HepG2 (cell line): ENCODE results near the gene CBX5. TPM values are rescaled to one million over a fixed set of nuclear protein-coding genes. Genes with fewer than 3 reads are reported as not detected.

Experiments
- CEBPB ChIP-seq: IDR thresholded peaks from 2 replicates; pipeline ENCODE4 v1.6.1; 2011; ENCODE audit warnings: low read depth, low read length, improper control_type of control experiment, borderline replicate concordance
- CHCHD3 ChIP-seq: sonication (generic); formaldehyde crosslinking; IDR thresholded peaks from 2 replicates; pipeline ENCODE4 v1.8.0; 2022; ENCODE audit warnings: mild to moderate bottlenecking, missing genetic modification reagents, moderate library complexity
- CREB3 ChIP-seq: sonication (generic); formaldehyde crosslinking; IDR thresholded peaks from 2 replicates; pipeline ENCODE4 v1.5.0; 2020; ENCODE audit warnings: missing genetic modification reagents
- FIP1L1 ChIP-seq: fragments of 200-400 bp; formaldehyde crosslinking; IDR thresholded peaks from 2 replicates; pipeline ENCODE4 v1.6.1; 2018; ENCODE audit warnings: low read depth, mild to moderate bottlenecking, low read length, moderate library complexity, borderline replicate concordance; ENCODE audit not compliant: insufficient read depth
- HOXA9 ChIP-seq: sonication (generic); formaldehyde crosslinking; IDR thresholded peaks from 2 replicates; pipeline ENCODE4 v1.8.1; 2022; ENCODE audit warnings: missing genetic modification reagents, mild to moderate bottlenecking, moderate library complexity, borderline replicate concordance
- MAZ ChIP-seq, 2 experiments: sonication (generic) in 1 of 2; formaldehyde crosslinking in 1 of 2; IDR thresholded peaks; 2 replicates each; pipeline versions ENCODE4 v1.5.0 to v1.6.1; 2012 to 2020; ENCODE audit warnings: low read depth in 2 of 2, mild to moderate bottlenecking in 2 of 2, borderline replicate concordance in 1 of 2, improper control_type of control experiment in 1 of 2, low read length in 1 of 2, missing genetic modification reagents in 1 of 2, moderate library complexity in 1 of 2
- MIER3 ChIP-seq: IDR thresholded peaks from 2 replicates; pipeline ENCODE4 v1.6.1; 2016; ENCODE audit warnings: missing compliant biosample characterization, borderline replicate concordance
- MYC ChIP-seq: sonication (generic); formaldehyde crosslinking; IDR thresholded peaks from 2 replicates; pipeline ENCODE4 v1.9.0; 2021; ENCODE audit warnings: missing genetic modification reagents, borderline replicate concordance
- NFIB ChIP-seq: sonication (generic); formaldehyde crosslinking; IDR thresholded peaks from 2 replicates; pipeline ENCODE4 v1.9.0; 2021; ENCODE audit warnings: missing genetic modification reagents, mild to moderate bottlenecking, borderline replicate concordance
- PAF1 ChIP-seq: IDR thresholded peaks from 2 replicates; pipeline ENCODE4 v1.6.1; 2016; ENCODE audit warnings: missing genetic modification reagents, missing compliant biosample characterization
- RORA ChIP-seq: sonication (generic); formaldehyde crosslinking; IDR thresholded peaks from 2 replicates; pipeline ENCODE4 v1.5.0; 2020; ENCODE audit warnings: mild to moderate bottlenecking, missing genetic modification reagents, moderate library complexity
- SAP130 ChIP-seq: IDR thresholded peaks from 2 replicates; pipeline ENCODE4 v1.6.1; 2016; ENCODE audit warnings: low read depth
- SPEN ChIP-seq: sonication (generic); formaldehyde crosslinking; IDR thresholded peaks from 2 replicates; pipeline ENCODE4 v1.5.1; 2020; ENCODE audit warnings: low read depth, mild to moderate bottlenecking, missing genetic modification reagents
- TFDP2 ChIP-seq: sonication (generic); formaldehyde crosslinking; IDR thresholded peaks from 2 replicates; pipeline ENCODE4 v1.4.0; 2020; ENCODE audit warnings: missing genetic modification reagents
- TSC22D2 ChIP-seq: sonication (generic); formaldehyde crosslinking; IDR thresholded peaks from 2 replicates; pipeline ENCODE4 v1.5.1; 2020; ENCODE audit warnings: missing genetic modification reagents, mild to moderate bottlenecking, borderline replicate concordance
- U2AF2 ChIP-seq: fragments of 200-400 bp; formaldehyde crosslinking; IDR thresholded peaks from 2 replicates; pipeline ENCODE4 v1.6.1; 2017; ENCODE audit warnings: low read depth, mild to moderate bottlenecking, low read length
- UBTF ChIP-seq: sonication (generic); formaldehyde crosslinking; IDR thresholded peaks from 2 replicates; pipeline ENCODE4 v1.4.0; 2020; ENCODE audit warnings: mild to moderate bottlenecking, missing genetic modification reagents
- ZBTB4 ChIP-seq: sonication (generic); formaldehyde crosslinking; IDR thresholded peaks from 2 replicates; pipeline ENCODE4 v1.4.0; 2020; ENCODE audit warnings: missing genetic modification reagents, mild to moderate bottlenecking, borderline replicate concordance
- ZBTB42 ChIP-seq: sonication (generic); formaldehyde crosslinking; IDR thresholded peaks from 2 replicates; pipeline ENCODE4 v1.5.0; 2020; ENCODE audit warnings: mild to moderate bottlenecking, missing genetic modification reagents
- ZMAT3 ChIP-seq: sonication (generic); formaldehyde crosslinking; conservative IDR thresholded peaks from 2 replicates; pipeline ENCODE4 v1.7.0; 2021; ENCODE audit warnings: missing genetic modification reagents
- ZNF652 ChIP-seq: IDR thresholded peaks from 2 replicates; pipeline ENCODE4 v1.6.1; 2016; ENCODE audit warnings: low read depth, borderline replicate concordance
- polyA plus RNA-seq, 8 experiments: library from polyadenylated mRNA; depleted of rRNA in 3 of 8; stranded (reverse) in 7 of 8; unstranded in 1 of 8; fragments of >200 nt; fragmentation: Illumina TruSeq in 4 of 8; extraction: Trizol in 4 of 8; gene quantifications; 2 replicates each; pipeline versions ENCODE4 v1.2.1 to v1.2.3, GENCODE V29; 2011 to 2016; ENCODE audit warnings: low read depth in 4 of 8, missing spikeins in 1 of 8, mixed read lengths in 1 of 8; ENCODE audit not compliant: insufficient read depth in 1 of 8
- total RNA-seq, 5 experiments: library from RNA; depleted of rRNA; stranded (reverse); fragments of >200 nt; fragmentation: Illumina TruSeq; extraction: Trizol; gene quantifications; 2 replicates each; pipeline ENCODE4 v1.2.3, GENCODE V29; 2016; ENCODE audit warnings: low read depth in 1 of 5

The CBX5 gene
- total and polyA plus RNA-seq, 2 of the 13 experiments (the other 11 are each of a cell fraction or from before 2014, with no cell fraction given) = 16.0 to 22.2 TPM

GRCh38 chr12:54214553-54215406, 65.1 kb downstream of the CBX5 start (continued):
- TF ChIP-seq CREB3 = no peak
- peak; percentile 46 for TF ChIP-seq UBTF
- no peak for TF ChIP-seq NFIB (CRISPR knock-in tag)
- no peak for TF ChIP-seq ZBTB4
- peak; percentile 48; the same call in 1 of the 2 replicates for TF ChIP-seq TFDP2
- no peak for TF ChIP-seq CHCHD3 (CRISPR knock-in tag)
- no peak for TF ChIP-seq CEBPB
- TF ChIP-seq U2AF2 = no peak
- no peak for TF ChIP-seq ZNF652 (CRISPR knock-in tag)
- TF ChIP-seq MAZ (IDR thresholded peaks at IDR 0.05; ENCODE audit: borderline replicate concordance, low read depth, low read length) = peak; percentile 13; the same call in 1 of the 2 replicates
- peak; percentile 78 for TF ChIP-seq MAZ (CRISPR knock-in tag; IDR thresholded peaks at IDR 0.05; ENCODE audit: low read depth)
- TF ChIP-seq MIER3 (CRISPR knock-in tag) = no peak
- TF ChIP-seq HOXA9 = no peak
- TF ChIP-seq SPEN = peak; percentile 57
- TF ChIP-seq RORA (CRISPR knock-in tag) = no peak
- TF ChIP-seq MYC = peak; percentile 11; the same call in 1 of the 2 replicates
- TF ChIP-seq ZMAT3 (CRISPR knock-in tag) = 0 out of 2 replicates have a peak, but pooled peaks have one; percentile 44
- no peak for TF ChIP-seq ZBTB42 (CRISPR knock-in tag)
- TF ChIP-seq FIP1L1 = no peak
- TF ChIP-seq TSC22D2 (CRISPR knock-in tag) = no peak
- TF ChIP-seq PAF1 (CRISPR knock-in tag) = no peak
- peak; percentile 31; the same call in 1 of the 2 replicates for TF ChIP-seq SAP130
